22Rv1 (cell line): Measurements from ENCODE around the gene KRT12.
A peak's percentile ranks its signal among the peaks of the same experiment; 100 is the strongest.
"Not testable (repeated sequence)": the region's sequence is repeated elsewhere in the genome, so short reads cannot be mapped to it uniquely, and the experiment has no call there.

Source experiments
- H3K27ac ChIP-seq: fragments of 450-650 bp; 2 replicates; pipeline ENCODE4 v1.5.1; 2017
- ZFX ChIP-seq: fragments of 450-650 bp; IDR thresholded peaks from 2 replicates; pipeline ENCODE4 v1.6.1; 2017; ENCODE audit warnings: antibody characterized with exemption, borderline replicate concordance
- TF ChIP-seq, protein P1 (sequence below): fragments of 450-650 bp; IDR thresholded peaks from 2 replicates; pipeline ENCODE4 v1.5.1; 2017; ENCODE audit warnings: mild to moderate bottlenecking

The KRT12 gene

DNA sequence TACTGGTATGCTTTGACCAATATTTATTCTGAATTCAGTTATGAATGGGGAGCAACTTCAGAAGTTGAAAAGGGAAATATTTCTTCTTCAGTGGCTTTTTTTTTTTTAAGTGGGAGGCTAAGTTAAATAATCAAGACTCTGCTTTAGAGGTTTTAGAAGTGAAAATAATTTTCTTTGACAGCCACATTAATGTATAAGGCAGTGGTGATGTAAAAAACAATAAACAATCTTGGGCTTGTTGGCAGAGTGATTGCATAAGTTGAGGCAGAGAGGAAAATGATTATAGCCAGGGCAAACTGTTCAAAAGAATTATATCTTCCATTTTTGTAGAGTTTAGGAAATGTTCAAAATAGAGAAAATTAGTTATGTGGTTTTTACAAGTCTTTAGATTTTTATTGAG, 5.4 kb upstream of the KRT12 start:
- no peak overlapping the region for H3K27ac ChIP-seq
- TF ChIP-seq, protein P1, sequence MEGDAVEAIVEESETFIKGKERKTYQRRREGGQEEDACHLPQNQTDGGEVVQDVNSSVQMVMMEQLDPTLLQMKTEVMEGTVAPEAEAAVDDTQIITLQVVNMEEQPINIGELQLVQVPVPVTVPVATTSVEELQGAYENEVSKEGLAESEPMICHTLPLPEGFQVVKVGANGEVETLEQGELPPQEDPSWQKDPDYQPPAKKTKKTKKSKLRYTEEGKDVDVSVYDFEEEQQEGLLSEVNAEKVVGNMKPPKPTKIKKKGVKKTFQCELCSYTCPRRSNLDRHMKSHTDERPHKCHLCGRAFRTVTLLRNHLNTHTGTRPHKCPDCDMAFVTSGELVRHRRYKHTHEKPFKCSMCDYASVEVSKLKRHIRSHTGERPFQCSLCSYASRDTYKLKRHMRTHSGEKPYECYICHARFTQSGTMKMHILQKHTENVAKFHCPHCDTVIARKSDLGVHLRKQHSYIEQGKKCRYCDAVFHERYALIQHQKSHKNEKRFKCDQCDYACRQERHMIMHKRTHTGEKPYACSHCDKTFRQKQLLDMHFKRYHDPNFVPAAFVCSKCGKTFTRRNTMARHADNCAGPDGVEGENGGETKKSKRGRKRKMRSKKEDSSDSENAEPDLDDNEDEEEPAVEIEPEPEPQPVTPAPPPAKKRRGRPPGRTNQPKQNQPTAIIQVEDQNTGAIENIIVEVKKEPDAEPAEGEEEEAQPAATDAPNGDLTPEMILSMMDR = no peak
- no peak for TF ChIP-seq ZFX

GRCh38 chr17:40871316-40871715, 4.3 kb upstream of the KRT12 start:
- no peak overlapping the region for H3K27ac ChIP-seq

DNA sequence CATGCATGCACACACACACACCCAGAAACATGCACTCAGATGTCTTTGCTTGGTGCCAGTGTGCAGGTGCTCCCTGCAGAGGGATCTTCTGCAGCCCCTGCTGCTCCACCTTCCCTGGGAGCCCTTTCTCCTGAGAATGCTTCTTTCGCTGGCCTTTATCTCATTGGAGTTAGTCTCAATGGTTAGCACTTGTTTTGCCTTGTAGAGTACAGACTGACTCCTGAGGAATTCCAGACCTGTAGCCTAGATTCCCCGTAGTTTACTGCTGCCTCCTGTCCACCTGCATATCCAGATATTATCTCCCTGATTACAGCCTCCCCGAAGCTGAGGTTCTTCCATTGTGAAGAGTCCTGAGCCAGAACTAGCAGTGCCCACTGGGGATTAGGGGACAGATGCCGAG, 3.1 kb upstream of the KRT12 start:
- TF ChIP-seq, protein P1 = no peak
- no peak for TF ChIP-seq ZFX
- H3K27ac ChIP-seq = no peak overlapping the region

More at GRCh38 chr17:40871316-40871715, 4.3 kb upstream of the KRT12 start:
- no peak for TF ChIP-seq ZFX
- TF ChIP-seq, protein P1 = no peak

DNA sequence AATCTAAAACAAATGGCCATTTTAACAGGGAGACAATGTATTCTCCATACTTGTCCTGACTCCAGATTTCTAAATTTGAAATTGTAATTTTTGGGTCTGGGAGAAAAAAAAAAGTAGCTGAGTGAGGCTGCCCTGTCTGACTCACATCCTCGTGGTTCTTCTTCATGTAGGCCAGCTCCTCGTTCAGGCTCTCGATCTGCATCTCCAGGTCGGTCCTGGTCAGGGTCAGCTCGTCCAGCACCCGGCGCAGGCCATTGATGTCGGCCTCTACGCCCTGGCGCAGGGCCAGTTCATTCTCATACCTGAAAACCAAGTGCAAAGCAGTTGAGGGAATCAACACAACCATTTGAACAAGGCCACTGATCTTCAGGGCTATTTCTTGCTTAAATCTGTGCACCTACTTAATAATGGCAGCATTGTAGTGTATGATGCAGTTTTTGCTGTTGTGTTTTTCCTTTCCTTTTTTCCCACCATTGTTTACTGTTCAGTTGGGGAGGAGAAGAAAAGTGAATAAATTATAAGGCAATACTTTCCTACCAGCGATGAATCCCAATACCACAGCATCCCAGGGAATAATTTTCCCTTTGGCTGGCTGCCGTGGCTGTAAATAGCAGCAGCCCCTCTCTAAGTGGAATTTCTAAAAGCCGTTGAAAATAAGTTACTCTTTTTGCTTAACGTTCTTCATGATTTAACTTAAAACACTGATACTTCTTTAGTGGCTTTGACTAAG, 2.2 kb downstream of the KRT12 start:
- H3K27ac ChIP-seq = no peak overlapping the region

DNA sequence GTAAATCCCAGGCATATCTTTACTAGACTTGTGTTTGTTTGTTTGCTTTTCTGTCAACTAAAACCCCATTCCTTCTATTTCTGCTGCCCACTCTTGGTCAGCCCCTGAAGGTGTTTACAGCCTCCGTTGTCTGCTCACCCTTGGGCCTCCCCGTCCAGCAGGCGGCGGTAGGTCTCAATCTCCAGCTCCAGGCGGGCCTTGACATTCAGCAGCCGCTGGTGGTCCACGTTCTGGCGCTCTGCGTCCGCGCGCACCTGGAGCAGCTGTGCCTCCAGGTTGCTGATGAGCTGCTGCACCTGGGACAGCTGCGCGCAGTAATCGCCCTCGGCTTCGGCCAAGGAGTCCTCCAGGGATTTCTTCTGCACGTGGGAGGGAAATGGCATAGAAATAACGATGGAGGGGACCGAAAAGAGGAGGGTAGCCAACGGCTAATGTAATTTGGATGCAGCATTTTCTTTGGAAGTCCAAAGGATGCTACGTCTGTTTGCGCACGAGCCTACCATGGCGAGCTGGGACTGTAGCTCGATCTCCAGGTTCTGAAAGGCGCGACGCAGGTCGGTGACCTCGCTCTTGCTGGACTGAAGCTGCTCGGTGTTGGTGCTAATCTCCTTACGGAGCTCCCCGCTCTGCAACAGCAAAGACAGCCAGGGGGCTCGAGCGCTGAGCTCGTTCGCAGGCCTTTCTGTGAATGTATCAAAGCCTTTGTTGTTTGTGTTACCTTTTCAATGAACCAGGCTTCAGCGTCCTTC, 3.9 kb downstream of the KRT12 start:
- no peak overlapping the region for H3K27ac ChIP-seq
- TF ChIP-seq, protein P1 = peak; percentile 61
- no peak for TF ChIP-seq ZFX

More for the DNA sequence above, 2.2 kb downstream of the KRT12 start:
- TF ChIP-seq, protein P1 = no peak
- no peak for TF ChIP-seq ZFX

DNA sequence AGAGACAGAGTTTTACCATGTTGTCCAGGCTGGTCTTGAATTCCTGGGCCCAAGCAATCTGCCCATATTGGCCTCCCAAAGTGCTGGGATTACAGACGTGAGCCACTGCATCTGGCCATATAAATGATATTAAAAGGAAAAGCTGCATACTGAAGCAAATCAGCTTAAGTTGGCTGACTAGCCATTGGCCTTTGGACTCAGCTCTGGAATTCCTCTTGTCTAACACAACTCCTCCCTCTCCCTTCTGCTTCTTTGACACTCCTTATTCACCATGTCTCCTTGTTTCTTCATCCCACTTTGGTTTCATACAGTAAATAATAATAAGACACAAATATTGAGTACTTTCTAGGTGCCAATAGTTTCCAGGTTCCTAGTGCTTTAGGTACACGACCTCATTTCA, 7.5 kb downstream of the KRT12 start:
- TF ChIP-seq, protein P1 = no peak
- TF ChIP-seq ZFX = no peak
- no peak overlapping the region for H3K27ac ChIP-seq

GRCh38 chr17:40858667-40859066, 8.4 kb downstream of the KRT12 start:
- H3K27ac ChIP-seq = not testable (repeated sequence)
